CD4-positive, alpha-beta T cell treated with Interleukin-2 at 100 ng/mL for 4 hours (primary cell): ENCODE results near the gene LCE3B.
"Not testable (repeated sequence)": the region's sequence is repeated elsewhere in the genome, so short reads cannot be mapped to it uniquely, and the experiment has no call there.

ENCODE experiments used
- DNase-seq: peaks from one replicate; pipeline ENCODE4 v3.0.0-alpha.2; 2020; ENCODE audit warnings: low spot score

LCE3B gene, protein sequence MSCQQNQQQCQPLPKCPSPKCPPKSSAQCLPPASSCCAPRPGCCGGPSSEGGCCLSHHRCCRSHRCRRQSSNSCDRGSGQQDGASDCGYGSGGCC

DNA sequence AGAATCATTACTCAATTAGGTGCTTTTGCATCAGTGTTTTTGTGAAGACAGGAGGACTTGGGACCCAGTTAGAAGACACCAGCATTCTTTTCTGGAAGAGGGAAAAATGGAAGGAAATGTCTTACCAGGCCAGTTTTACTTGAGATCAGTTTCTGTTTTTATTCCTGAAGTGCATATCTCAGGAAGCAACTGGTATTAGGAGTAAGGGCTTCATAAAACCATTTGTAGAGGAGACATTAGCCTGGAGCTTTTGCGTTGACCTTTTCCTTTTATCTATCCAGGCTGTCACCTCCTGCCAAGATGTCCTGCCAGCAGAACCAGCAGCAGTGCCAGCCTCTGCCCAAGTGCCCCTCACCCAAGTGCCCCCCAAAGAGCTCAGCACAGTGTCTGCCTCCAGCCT is at the start of gene LCE3B:
Gene LCE3B, plus strand, starts transcription at position 301 of the 400 bp plus-strand sequence. Its CDS starts 0 bp downstream, at position 301.
- no peak for DNase-seq

DNA sequence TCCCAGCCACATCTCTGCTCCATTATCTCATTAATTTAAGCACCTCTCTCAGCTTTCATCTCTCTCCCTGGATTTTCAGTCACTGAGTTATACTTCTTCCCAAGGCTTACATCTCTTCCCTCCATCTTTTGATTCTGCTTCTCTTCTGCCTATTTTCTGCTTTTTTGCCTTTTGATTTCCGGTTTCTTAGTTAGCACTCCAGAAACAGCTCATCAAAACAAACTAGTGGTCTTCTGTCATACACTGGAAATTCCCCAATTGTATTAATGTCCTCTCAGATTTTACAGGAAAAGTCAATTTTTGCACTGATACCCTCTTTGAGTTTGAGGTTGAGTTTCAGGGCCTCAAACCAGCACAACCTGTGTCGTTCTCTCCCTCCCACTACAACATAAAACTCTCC is 48.5 kb upstream of the LCE3B start:
- no peak for DNase-seq

DNA sequence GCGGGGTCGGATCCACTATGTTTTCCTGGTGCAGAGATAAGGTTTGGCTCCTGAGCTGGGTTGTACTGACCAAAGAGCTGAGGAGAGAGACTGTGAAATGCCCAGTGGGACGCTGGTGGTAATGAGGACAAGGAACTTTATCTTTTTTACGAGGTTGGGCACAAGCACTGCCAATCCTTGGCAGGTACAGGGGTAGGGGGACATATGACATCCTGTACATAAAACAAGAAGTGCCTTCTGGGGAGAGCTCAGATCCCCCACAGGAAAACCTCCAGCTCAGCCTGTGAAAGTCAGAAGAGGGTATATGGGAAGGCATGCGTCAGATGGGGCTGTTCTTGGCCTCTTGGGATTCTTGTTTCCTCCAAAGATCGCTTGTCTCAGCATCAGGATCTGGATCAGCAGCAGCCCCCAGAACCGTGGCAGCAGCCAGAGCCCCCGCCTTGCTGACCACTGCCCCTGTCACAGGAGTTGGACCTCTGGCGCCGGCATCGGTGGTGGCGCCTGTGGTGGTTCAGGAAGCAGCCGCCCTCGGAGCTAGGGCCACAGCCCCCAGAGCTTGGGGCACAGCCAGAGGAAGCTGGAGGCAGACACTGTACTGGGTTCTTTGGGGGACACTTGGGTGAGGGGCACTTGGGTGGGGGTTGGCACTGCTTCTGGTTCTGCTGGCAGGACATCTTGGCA is 47.9 kb upstream of the LCE3B start:
- DNase-seq: no peak

DNA sequence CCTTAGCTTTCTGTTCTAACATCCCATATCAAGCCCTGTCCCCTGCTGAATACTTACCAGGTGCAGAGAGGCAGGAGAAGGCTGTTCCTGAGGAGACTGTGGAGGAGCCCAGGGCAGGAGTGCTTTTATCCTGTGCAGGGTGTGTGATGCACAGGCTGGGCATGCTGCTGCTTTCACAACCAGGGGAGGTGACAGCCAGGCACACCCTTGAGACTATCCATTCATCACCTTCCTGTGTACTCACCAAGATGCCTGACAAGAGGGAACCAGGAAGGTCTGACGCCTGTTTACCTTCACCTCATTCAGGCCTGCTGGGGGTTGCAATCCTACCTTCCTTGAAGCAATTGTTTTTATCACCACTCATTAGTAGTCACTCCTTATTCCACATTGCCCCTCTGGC is 46.9 kb upstream of the LCE3B start, which contains the start of gene LCE3E:
Gene LCE3E, minus strand, starts transcription at position 100 of the 400 bp plus-strand sequence. CDS start 572 bp downstream, outside the sequence.
- no peak for DNase-seq

DNA sequence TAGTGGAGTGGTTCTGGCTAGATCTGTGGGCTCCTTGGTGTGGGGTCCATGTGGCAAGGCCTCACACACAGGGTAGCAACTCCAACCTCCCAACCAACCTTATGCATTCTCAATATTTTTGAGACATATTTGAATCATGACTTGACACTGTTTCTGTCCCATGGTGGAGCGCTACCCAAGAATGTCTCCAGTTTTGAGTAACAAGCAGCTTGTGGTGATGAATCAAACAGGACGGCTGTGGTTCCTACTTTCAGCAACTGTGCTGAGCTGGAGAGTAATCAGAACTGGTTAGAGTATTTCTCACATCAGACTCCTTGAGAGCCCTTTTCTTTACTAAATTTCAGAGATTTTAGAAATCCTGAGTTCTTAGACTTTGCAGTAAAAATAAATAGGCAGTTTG is 36.4 kb upstream of the LCE3B start:
- DNase-seq: no peak

DNA sequence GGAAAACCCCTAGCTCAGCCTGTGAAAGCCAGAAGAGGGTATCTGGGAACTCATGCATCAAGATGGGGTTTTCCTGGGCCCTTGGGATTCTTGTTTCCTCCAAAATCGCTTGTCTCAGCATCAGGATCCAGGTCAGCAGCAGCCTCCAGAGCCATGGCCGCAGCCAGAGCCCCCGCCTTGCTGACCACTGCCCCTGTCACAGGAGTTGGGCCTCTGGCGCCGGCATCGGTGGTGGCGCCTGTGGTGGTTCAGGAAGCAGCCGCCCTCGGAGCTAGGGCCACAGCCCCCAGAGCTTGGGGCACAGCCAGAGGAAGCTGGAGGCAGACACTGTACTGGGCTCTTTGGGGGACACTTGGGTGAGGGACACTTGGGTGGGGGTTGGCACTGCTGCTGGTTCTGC is 34.1 kb upstream of the LCE3B start:
- DNase-seq: not testable (repeated sequence)

DNA sequence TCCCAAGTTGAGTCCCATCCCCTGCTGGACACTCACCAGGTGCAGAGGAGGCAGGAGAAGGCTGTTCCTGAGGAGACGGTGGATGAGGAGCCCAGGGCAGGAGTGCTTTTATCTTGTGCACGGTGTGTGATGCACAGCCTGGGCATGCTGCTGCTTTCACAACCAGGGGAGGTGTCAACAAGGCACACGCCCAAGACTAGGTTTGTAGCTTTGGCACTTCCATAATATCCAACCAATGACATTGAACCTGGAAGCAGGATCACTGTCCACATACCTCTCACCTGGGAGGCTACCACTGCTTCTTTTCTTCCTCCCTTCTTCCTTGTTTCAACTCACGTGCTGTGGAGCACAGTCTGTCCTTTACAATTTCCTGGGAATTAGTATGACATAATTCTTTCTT is 33.2 kb upstream of the LCE3B start, which contains the start of gene LCE3D:
Gene LCE3D, minus strand, starts transcription at position 84 of the 400 bp plus-strand sequence. CDS start 580 bp downstream, outside the sequence.
- no peak for DNase-seq

DNA sequence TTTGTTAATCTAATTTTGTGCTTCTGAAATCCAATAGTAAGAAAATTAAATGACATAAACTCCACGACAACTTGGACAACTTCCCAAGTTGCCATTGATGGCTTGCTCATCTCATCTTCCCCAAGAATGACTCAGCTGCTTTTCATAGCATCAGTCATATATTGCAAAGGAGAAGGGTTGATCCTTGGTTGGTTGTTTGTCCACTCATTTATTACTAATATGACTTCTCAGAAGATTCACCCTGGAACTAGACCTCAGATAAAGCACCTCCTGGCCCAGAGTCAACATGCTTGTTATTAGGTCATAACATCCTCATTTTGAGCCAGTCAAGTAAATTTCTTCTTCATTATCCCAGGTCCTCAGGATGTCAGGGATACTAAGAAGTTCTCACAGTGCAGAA is 31.0 kb upstream of the LCE3B start:
- DNase-seq: no peak

DNA sequence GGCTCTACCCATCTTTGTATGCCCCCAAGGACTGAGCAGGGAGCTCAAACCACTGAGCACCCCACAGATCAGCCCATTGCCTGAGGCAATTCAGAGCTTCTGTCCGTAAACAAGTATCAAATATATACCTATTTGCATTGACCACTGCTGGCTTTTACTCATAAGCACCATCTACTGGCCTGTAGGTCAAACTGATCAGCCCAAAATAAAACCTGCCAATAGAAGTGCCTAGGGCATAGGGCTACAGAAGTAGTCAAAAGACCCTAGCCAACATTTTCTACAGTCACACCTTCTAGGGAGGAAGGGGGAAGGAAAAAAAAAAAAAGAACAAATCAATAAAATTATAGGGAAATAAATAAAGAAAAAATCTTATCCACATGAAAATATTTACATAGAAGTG is 28.0 kb upstream of the LCE3B start:
- no peak for DNase-seq

DNA sequence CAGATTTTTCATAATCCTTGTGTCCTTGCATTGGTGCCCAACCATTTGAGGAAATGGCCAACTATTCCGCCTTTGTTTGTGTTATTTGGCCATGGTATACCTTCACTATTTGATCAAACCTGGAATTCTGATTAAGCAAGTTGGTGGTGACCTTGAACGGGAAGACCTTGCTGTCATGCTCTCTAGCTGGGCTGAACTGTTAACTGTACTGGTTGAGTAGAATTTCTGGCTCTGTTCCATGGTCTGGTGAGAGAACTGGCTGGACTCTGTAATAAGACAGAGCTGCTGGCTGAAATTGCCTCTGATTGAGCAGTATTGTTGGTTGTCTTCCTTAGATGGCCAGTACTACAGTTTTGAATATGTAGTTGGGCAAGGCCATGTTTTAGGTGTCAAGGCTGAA is 16.6 kb upstream of the LCE3B start:
- no peak for DNase-seq

DNA sequence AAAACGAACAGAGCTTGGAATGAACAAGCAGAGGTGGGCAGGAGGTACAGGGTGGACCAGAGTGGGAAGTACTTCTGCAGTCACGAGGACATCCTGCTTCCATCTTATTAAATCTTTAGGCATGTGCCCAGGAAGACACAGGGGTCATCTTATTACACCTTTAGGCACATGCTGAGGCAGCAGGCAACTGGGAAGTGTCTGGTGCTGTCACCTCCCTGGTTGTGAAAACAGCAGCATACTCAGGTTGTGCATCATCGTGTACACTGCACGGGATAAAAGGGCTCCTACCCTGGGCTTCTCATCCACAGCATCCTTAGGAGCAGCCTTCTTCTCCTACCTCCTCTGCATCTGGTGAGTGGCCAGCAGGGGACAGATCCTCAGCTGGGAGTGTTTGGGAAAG is 13.7 kb upstream of the LCE3B start, which contains the start of gene LCE3C:
Gene LCE3C, plus strand, starts transcription at position 301 of the 400 bp plus-strand sequence. CDS start 498 bp downstream, outside the sequence.
- DNase-seq: no peak

DNA sequence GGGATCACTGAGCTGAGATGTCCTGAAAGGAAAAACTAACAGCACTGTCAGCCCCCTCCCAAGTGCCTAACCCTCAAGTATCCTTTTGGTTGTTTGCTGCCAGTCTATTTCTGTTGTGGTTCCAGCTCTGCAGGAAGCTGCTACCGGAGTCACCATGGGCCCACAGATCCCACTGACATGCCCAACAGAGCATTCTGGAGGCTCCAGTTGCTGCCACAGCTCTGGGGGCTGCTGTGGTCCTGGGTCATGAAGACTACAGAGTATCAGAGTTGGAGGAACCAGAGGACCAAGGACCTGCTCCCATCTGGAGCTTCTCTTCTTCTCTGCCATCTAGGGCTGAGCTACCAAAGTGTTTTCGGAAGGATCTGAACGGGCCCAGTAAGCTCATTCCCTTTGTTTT is 8.4 kb downstream of the LCE3B start:
- no peak for DNase-seq

DNA sequence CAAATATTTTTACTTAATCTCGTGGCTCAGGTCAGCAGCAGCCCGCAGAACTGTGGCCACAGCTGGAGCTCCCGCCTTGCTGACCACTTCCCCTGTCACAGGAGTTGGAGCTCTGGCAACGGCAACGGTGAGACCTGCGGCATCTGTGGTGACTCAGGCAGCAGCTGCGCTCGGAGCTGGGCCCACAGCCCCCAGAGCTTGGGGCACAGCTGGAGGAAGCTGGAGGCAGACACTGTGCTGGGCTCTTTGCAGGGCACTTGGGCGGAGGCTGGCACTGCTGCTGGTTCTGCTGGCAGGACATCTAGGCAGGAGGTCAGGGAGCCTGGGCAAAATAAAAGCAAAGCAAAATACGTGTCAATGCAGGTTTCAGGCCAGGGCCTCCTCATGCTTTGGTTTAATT is 9.2 kb downstream of the LCE3B start, which contains the start of gene LCE3A:
Gene LCE3A, minus strand, starts transcription at position 301 of the 400 bp plus-strand sequence. Its CDS starts 0 bp downstream, at position 301.
- DNase-seq: no peak

DNA sequence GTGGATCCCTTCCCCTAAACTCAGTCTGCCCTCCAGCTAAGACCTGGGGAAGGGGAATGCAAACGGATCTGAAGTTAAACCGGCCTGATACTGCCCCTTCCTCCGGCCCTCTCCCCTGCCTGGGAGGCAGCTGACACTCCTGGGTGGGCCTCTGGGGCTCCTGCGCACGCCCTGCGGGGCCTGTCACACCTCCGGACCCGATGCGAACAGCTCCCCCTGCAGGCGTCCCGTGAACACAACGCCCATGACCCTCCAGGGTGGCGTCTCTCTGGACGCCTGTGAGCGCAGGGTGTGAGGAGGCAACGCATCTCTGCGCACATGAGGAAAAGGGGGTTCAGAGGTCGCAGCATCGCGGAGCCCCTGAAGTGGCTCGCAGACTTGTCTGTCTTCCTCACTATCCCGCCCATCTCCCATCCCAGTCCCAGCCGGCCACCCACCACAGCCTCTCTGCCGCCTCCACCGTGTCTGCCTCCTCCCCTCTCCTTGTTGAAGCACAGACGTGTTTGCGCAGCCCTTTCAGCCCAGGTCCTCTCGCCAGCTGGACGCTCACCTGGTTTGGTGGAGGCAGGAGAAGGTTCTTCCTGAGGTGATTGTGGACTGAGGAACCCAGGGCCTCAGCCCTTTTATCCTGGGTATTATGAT is 9.7 kb downstream of the LCE3B start:
- no peak for DNase-seq

DNA sequence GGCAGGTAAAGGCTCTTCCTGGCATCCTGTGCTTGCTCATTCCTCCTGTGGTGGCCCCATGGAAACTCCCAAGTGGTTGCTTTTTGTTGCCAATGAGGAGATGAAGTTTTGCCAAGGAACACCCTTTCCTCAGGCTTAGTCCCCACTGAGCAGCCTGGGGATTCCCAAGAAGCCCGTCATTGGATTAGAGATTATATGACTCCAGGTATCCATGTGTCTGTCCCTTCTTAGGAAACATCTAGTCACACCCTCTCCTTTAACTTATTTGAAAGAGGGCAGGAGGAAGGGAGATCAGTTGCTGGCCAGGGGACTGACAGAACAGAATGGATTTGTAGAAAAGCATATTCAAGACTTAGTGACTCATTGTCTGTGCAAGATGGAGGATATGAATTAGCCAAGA is 13.1 kb downstream of the LCE3B start:
- DNase-seq: no peak

DNA sequence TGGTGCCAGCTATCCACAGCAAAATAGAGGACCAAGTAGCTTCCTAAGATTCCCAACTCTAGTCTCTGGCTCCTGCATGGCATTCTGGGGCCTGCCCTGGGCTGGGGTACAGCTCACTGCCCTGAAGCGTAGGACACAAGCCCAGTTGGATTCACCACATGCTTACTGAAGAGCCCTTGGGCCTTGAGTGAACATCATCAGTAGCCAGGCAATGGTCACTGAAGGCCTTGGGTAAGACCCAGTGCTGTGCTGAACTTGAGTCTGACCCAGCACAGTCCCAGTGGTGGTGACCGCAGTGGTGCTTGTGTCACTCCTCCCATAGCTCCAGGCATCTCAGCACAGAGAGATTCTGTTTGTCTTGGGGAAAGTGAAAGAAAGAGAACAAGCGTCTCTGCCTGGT is 17.0 kb downstream of the LCE3B start:
- no peak for DNase-seq

DNA sequence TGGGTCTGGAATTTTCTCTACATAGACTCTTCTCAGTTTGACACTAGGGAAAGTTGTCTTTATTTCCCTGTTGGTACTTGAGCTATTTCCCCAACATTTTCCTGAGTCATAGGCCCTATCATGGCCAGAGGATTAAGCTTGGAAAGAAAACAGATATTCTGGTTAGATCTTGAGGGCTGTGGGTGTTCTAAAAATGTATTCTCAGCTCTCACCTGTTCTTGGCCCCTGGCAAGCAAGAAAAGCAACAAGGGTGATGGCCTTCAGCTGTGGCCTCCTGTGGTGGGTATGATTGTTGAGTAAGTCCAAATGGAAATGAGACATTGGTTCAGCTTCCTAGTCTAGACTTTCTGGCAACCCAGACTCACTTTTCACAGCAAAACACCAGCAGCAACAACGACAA is 26.7 kb downstream of the LCE3B start:
- DNase-seq: no peak

DNA sequence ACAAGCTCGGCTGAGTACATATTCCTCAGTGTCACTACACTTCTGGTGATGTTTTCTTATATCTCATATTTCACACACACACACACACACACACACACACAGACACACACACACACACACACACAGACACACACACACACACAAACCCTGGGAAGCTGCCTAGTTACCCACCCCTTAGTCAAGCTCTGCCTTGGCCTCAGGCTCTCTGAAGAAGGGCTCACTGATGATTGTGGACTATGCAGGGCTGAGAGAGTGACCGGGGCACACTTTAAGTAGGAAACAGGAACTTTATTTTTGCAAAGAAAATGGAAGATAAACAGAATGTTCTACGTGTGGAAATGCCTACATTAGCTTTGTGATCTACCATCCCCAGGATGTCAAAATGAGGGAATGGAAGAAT is 30.3 kb downstream of the LCE3B start:
- DNase-seq: no peak

DNA sequence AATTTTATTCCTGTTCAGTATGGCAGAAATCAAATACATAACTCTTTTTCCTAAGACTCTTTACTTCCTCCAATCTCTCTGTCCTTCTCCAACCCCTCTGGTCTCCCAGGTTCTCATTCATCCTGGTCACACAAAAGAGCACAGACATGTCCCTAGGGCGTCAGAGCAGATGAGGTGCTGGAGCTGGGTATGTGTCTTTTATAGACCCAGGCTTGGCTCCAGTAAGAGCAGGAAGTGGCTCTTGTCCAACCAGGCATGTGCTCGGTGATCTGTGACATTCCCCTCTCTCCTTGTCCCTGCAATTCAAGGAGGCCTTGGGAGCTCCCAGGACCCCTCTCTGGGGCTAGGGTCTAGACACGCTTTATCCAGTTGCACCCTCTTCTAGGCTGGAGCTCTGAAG is 31.5 kb downstream of the LCE3B start:
- DNase-seq: no peak

DNA sequence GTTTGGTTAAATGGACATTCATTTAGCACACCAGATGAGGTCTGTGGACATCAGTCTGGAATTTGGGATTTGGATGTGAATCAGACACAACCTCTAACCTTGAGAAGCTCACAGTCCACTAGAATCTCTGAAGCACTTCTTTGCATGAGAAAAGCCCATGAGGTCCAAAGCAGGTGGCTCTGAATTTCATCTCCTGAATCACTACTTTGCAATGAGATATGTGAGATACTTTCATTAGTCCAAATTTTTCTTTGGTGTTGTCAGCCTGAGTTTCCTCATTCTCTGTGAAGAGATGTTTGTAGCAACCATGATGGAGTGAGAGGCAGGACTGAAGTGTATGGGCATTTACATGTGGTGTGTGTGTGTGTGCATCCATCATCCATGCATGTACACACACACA is 33.0 kb downstream of the LCE3B start:
- DNase-seq: no peak

DNA sequence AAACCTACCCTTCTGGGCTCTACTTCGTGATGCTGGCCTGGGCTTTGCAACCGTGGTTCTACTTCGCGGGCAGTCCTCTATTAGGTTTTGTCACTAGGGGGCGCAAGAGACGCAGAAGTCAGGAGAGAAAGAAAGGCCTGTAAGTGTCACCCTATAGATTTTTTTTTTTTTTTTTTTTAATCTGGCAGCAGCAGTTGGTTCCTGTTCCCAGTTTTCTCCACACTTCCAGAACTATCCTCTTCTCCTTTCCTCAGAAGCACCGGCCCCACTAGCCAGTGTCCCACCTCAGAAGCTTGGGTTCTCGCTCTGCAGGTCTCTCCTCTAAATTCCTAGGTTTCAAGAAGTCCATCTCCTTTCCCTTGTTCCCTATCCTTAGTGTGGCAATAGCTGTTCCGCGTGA is 40.5 kb downstream of the LCE3B start:
- peak; percentile 50 for DNase-seq

DNA sequence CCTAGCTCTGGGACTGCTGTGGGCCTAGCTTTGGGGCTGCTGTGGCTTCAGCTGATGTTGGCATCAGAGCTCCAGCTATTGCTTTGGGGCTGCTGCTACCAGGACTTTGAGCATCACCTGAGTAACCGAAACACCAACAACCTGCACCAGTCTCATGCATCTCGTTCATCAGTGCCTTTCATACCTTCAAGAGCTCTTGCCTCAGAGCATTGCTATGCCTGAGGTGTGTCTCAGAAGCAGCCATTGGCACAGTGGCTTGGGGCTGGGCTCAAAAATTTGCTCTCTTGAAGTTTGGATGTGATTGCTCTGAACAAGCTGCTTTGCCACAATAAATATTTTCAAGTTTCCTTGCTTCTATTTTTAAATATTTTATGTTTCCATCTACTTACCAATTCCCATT is 42.8 kb downstream of the LCE3B start:
- DNase-seq: no peak

DNA sequence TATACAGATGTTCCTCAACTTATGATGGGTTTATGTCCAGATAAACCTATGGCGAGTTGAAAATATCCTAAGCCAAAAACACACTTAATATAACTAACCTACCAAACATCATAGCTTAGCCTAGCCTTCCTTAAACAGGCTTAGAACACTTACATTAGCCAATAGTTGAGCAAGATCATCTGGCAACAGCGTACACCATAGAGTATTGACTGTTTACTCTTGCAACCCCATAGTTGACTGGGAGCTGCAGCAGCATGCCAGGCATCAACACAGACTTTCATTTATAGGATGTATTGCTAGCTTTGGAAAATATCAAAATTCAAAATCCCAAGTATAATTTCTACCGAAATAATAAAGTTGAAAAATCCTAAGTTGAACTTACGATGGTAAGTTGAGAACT is 44.1 kb downstream of the LCE3B start:
- DNase-seq: no peak
